Ovary (tissue), 10 donors: ENCODE results near the gene FAM117B. TPM values are rescaled to one million over a fixed set of nuclear protein-coding genes. Genes with fewer than 3 reads are reported as not detected.

ENCODE experiments used
- DNase-seq, 5 donors: peaks; one replicate each; pipeline ENCODE4 v3.0.0-alpha.2; 2019 to 2020
- H3K27ac ChIP-seq, 2 donors: fragments of 200-600 bp; one replicate each; pipeline versions ENCODE4 v1.5.1 to v1.8.0; 2019 to 2022
- H3K27me3 ChIP-seq: fragments of 200-600 bp; one replicate; pipeline ENCODE4 v1.8.0; 2022
- H3K36me3 ChIP-seq: fragments of 200-600 bp; sonication (generic); one replicate; pipeline ENCODE4 v1.5.1; 2019
- H3K4me1 ChIP-seq: one replicate; pipeline ENCODE4 v1.8.1; 2013; ENCODE audit warnings: mild to moderate bottlenecking, moderate library complexity; ENCODE audit not compliant: insufficient read depth
- H3K4me3 ChIP-seq: fragments of 200-600 bp; sonication (generic); one replicate; pipeline ENCODE4 v1.5.1; 2017
- H3K9me3 ChIP-seq, 2 donors: fragments of 200-600 bp in 1 of 2; sonication (generic) in 1 of 2; one replicate each; pipeline versions ENCODE4 v1.5.1 to v1.8.1; 2013 to 2019; ENCODE audit warnings: mild to moderate bottlenecking in 1 of 2, moderate library complexity in 1 of 2
- CTCF ChIP-seq, 3 donors: fragments of 450-650 bp in 2 of 3; fragments of 200-600 bp in 1 of 3; IDR thresholded peaks; one replicate each; pipeline versions ENCODE4 v1.5.1 to v1.8.0; 2016 to 2022; ENCODE audit warnings: antibody characterized with exemption in 3 of 3, mild to moderate bottlenecking in 1 of 3
- EP300 ChIP-seq: sonication (generic); formaldehyde crosslinking; IDR thresholded peaks from one replicate; pipeline ENCODE4 v1.6.1; 2017; ENCODE audit warnings: antibody characterized with exemption
- POLR2A ChIP-seq: fragments of 450-650 bp; IDR thresholded peaks from one replicate; pipeline ENCODE4 v1.6.1; 2017; ENCODE audit warnings: antibody characterized with exemption, mild to moderate bottlenecking, moderate library complexity
- WGBS, 3 donors: extraction: QIAGEN DNeasy Blood & Tissue Kit in 1 of 3; methylation state at CpG; one replicate each; pipeline versions ENCODE4 v1.1.5 to v1.1.7; 2013 to 2017; 5-methylcytosine and 5-hydroxymethylcytosine counted together
- intact Hi-C, 4 donors: fragments of 100-400 bp; cut with DNase I; formaldehyde crosslinking; loops; one replicate each; pipeline versions ENCODE4 v1.11.0 to v1.15.1; 2022 to 2023
- long read RNA-seq, 3 donors: library from polyadenylated mRNA in 2 of 3; unstranded in 2 of 3; transcript quantifications; one replicate each; pipeline ENCODE4 v2.0.0 and lab custom pipeline, GENCODE V29; 2021 to 2026
- polyA plus RNA-seq, 2 donors: library from polyadenylated mRNA; stranded (reverse); fragments of 200-250 nt in 1 of 2; fragments of 350-450 nt in 1 of 2; fragmentation: Illumina TruSeq in 1 of 2; extraction: RNeasy Lipid Tissue Mini Kit (QIAGEN cat#74804) in 1 of 2; gene quantifications; one replicate each; pipeline ENCODE4 v1.2.3, GENCODE V29; 2013 to 2014
- total RNA-seq, 7 donors: library from RNA; depleted of rRNA in 2 of 7; stranded (reverse); fragments of >200 nt in 2 of 7; fragmentation: NEBNext Ultra II Directional in 3 of 7; extraction: Animal tissue kit (Norgen Biotek cat#: 25700) in 3 of 7; gene quantifications; one replicate each; pipeline versions ENCODE4 v1.1.0 to v1.2.4, GENCODE V29; 2016 to 2023
- donor health status: DM: no; HTN: no; CAD: no; lungs with moderate emphysema.
- donor health status: DM: no; HTN: no; CAD: no.
- donor health status: Bipolar disorder and iron deficiency.
- donor health status: DM: yes; HTN: yes; CAD: no.
- donor health status: DM: no; HTN: no; CAD: no.
- donor health status: DM: yes; HTN: yes; CAD: no.

FAM117B gene
- 10 to 100 TPM in 4 of 7 donors, 1 to 10 TPM in 3; 7.4 to 13.6 (median 10.2) TPM for total RNA-seq
- 1 to 10 TPM; 5.1 TPM for polyA plus RNA-seq
- long read RNA-seq, donor 1, full-length matches to known transcripts, result 1 of 3 reads
- long read RNA-seq, donor 1, partial matches to known transcripts, result 0 of 3 reads
- long read RNA-seq, donor 1, other reads (novel, unspliced or antisense), result 2 of 3 reads
- long read RNA-seq, donor 2, full-length matches to known transcripts, result 4 of 4 reads
- long read RNA-seq, donor 2, partial matches to known transcripts, result 0 of 4 reads
- long read RNA-seq, donor 2, other reads (novel, unspliced or antisense), result 0 of 4 reads
- long read RNA-seq, donor 3, full-length matches to known transcripts, result 2 of 5 reads
- long read RNA-seq, donor 3, partial matches to known transcripts, result 3 of 5 reads
- long read RNA-seq, donor 3, other reads (novel, unspliced or antisense), result 0 of 5 reads

GRCh38 chr2:202634556-202635427 is at the start of gene FAM117B:
FAM117B (plus strand) TSS chr2:202634969; CDS start chr2:202635188, 219 bp downstream.
- Histone ChIP-seq H3K9me3 (no peaks in the 10 kb centered on the region), H3K36me3 (no peaks in the 10 kb centered on the region), H3K27me3 (no peaks in the 10 kb centered on the region), H3K4me1 (peaks cover 8% of the 10 kb centered on the region), H3K4me3 (peak within 1 kb of the TSS; percentile 95), H3K27ac (peak within 1 kb of the TSS; percentile 90 to 94)
- intact Hi-C loops, result no loop called here
- DNase-seq, result peak; percentile 97 to 99 (median 98)
- peak; percentile 53 for TF ChIP-seq POLR2A
- no peak for TF ChIP-seq EP300
- TF ChIP-seq CTCF (IDR thresholded peaks at IDR 0.05), result no peak
- 1 to 2% (median 1%) methylated on average over 68 to 80 of the region's 80 CpGs for WGBS, 3 donors

GRCh38 chr2:202588647-202589581 is 45.9 kb upstream of the FAM117B start:
- TF ChIP-seq EP300, result no peak
- TF ChIP-seq CTCF (IDR thresholded peaks at IDR 0.05), result peak; percentile 64 to 89 (median 87)
- no peaks in the 10 kb centered on the region for H3K36me3 ChIP-seq
- intact Hi-C loops, result loop anchor here in 3 of 4 donors (10.0 kb wide), 2 partner anchors 276 to 286 kb away; partner anchors contain the start of gene ICA1L (in 2 of the 3)
- H3K9me3 ChIP-seq, result no peaks in the 10 kb centered on the region
- H3K4me3 ChIP-seq, result peak overlapping the region; percentile 18
- no peaks in the 10 kb centered on the region for H3K27me3 ChIP-seq
- peaks cover 2% of the 10 kb centered on the region for H3K4me1 ChIP-seq
- WGBS, 3 donors, result 22 to 30% (median 30%) methylated on average over 17 of the region's 17 CpGs
- DNase-seq, result peak; percentile 58 to 76 (median 71)
- no peak overlapping the region for H3K27ac ChIP-seq

GRCh38 chr2:202589582-202589949 is 45.2 kb upstream of the FAM117B start:
- no peak for DNase-seq
- WGBS, 3 donors, result 97 to 100% (median 97%) methylated on average over 4 of the region's 4 CpGs
- TF ChIP-seq EP300 (no peak), CTCF (IDR thresholded peaks at IDR 0.05) (no peak), POLR2A (no peak)
- intact Hi-C loops, result loop anchor here in 3 of 4 donors (10.0 kb wide), 2 partner anchors 275 to 285 kb away; partner anchors contain the start of gene ICA1L (in 2 of the 3)
- Histone ChIP-seq H3K27ac (no peak overlapping the region), H3K9me3 (no peaks in the 10 kb centered on the region), H3K27me3 (no peaks in the 10 kb centered on the region), H3K36me3 (no peaks in the 10 kb centered on the region), H3K4me1 (peaks cover 2% of the 10 kb centered on the region), H3K4me3 (no peak overlapping the region)
